ENCODE measurements around the gene GRN. TPM values are rescaled to one million over a fixed set of nuclear protein-coding genes. Genes with fewer than 3 reads are reported as not detected.

Gene GRN
- total RNA-seq, 4 donors from 2014 or later: 159 to 223 (median 188) TPM

DNA sequence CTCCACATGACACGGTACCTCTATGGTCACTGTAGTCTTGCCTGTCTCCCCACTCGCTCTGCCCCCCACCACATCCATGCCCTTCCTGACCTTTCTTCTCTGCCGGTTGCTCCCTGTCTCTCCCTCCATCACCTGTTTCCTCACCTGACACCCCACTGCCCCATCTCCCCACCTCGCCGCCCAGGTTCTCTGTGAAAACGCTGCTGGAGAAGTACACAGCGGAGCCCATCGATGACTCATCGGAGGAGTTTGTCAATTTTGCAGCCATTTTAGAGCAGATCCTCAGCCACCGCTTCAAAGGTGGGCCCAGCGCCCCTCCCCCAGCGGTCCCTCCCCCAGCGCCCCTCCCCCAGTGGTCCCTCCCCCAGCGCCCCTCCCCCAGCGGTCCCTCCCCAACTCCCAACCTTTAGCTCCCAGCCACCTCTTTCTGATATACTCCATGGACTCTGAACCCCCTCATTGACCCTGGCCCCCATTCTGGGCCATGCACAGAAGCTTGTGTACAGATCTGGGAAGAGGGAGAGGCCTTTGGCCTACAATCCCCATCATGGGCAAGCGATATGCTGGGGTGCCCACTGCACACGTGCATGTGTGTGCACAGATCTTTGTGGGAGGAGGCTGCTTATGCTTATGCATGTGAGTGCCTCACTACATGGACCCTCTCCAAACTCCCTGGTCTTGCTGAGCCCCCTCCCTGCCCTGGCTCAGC lies 32.6 kb upstream of the GRN start:
- no peak for DNase-seq (ENCODE audit: low spot score in 2 of 2)
- TF ChIP-seq POLR2A (IDR thresholded peaks at IDR 0.05) (no peak), EP300 (IDR thresholded peaks at IDR 0.05) (no peak)
- TF ChIP-seq, protein P1, sequence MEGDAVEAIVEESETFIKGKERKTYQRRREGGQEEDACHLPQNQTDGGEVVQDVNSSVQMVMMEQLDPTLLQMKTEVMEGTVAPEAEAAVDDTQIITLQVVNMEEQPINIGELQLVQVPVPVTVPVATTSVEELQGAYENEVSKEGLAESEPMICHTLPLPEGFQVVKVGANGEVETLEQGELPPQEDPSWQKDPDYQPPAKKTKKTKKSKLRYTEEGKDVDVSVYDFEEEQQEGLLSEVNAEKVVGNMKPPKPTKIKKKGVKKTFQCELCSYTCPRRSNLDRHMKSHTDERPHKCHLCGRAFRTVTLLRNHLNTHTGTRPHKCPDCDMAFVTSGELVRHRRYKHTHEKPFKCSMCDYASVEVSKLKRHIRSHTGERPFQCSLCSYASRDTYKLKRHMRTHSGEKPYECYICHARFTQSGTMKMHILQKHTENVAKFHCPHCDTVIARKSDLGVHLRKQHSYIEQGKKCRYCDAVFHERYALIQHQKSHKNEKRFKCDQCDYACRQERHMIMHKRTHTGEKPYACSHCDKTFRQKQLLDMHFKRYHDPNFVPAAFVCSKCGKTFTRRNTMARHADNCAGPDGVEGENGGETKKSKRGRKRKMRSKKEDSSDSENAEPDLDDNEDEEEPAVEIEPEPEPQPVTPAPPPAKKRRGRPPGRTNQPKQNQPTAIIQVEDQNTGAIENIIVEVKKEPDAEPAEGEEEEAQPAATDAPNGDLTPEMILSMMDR (IDR thresholded peaks at IDR 0.05): no peak
- Histone ChIP-seq H3K4me3 (no peak overlapping the region), H3K4me1 (peaks cover 0 to 33% (median 14%) of the 10 kb centered on the region in 4 donors), H3K36me3 (no peaks in the 10 kb centered on the region), H3K27ac (no peak overlapping the region), H3K9me3 (no peaks in the 10 kb centered on the region), H3K27me3 (peaks cover 3 to 63% of the 10 kb centered on the region in 2 donors)
- WGBS, 2 donors: 63 to 71% methylated on average over 15 to 17 of the region's 17 CpGs

DNA sequence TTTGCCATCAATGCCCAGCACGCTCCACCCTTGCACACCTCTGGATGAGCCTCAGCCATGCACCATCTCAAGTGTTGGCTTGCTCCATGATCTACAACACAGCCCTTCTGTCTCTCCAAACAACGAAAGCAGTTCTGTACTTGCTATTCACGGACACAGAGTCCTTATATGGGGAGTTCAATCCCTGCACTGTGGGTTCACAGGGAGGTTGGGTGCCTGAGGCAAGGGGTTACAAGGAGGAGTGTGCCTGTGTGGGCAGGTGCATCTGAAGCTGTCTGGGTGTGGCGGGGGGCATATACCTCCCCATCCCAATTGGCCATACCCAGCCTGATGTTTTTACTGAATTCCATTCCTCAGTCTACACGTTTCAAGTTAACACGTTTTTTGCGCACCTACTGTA lies 31.1 kb upstream of the GRN start:
- 72 to 78% methylated on average over 7 of the region's 7 CpGs for WGBS, 2 donors
- TF ChIP-seq EP300 (IDR thresholded peaks at IDR 0.05) (no peak), POLR2A (IDR thresholded peaks at IDR 0.05) (no peak)
- TF ChIP-seq, protein P1 (IDR thresholded peaks at IDR 0.05): no peak
- H3K4me1 ChIP-seq: peaks cover 0 to 18% (median 3%) of the 10 kb centered on the region in 4 donors
- no peak overlapping the region for H3K27ac ChIP-seq
- no peak for DNase-seq (ENCODE audit: low spot score in 2 of 2)
- H3K9me3 ChIP-seq: no peaks in the 10 kb centered on the region
- H3K27me3 ChIP-seq: peaks cover 3 to 64% of the 10 kb centered on the region in 2 donors
- peaks cover 0 to 4% (median 0%) of the 10 kb centered on the region in 3 donors for H3K36me3 ChIP-seq
- no peak overlapping the region for H3K4me3 ChIP-seq

DNA sequence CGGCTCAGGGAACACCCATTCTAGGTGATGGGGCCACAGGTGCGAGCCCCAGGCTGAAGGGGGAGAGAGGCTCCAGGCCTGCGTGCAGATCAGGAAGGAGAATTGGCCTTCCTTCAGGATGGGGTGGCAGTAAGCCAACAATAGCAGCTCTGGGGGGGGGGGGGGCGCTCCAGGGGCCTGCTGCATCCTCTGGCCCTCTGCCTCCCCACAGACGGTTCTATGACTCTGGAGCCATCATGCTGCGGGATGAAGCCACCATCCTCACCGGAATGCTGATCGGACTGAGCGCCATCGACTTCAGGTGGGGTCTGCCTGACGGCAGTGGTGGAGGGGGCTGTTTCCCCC lies 30.6 kb upstream of the GRN start:
- Histone ChIP-seq H3K27me3 (peaks cover 3 to 64% of the 10 kb centered on the region in 2 donors), H3K4me3 (no peak overlapping the region), H3K36me3 (peaks cover 0 to 9% (median 0%) of the 10 kb centered on the region in 3 donors), H3K9me3 (no peaks in the 10 kb centered on the region), H3K4me1 (peaks cover 0 to 14% (median 3%) of the 10 kb centered on the region in 4 donors), H3K27ac (no peak overlapping the region)
- no peak for TF ChIP-seq EP300 (IDR thresholded peaks at IDR 0.05)
- TF ChIP-seq, protein P1 (IDR thresholded peaks at IDR 0.05): no peak
- WGBS, 2 donors: 14 to 28% methylated on average over 10 of the region's 11 CpGs
- DNase-seq (ENCODE audit: low spot score in 2 of 2): no peak

DNA sequence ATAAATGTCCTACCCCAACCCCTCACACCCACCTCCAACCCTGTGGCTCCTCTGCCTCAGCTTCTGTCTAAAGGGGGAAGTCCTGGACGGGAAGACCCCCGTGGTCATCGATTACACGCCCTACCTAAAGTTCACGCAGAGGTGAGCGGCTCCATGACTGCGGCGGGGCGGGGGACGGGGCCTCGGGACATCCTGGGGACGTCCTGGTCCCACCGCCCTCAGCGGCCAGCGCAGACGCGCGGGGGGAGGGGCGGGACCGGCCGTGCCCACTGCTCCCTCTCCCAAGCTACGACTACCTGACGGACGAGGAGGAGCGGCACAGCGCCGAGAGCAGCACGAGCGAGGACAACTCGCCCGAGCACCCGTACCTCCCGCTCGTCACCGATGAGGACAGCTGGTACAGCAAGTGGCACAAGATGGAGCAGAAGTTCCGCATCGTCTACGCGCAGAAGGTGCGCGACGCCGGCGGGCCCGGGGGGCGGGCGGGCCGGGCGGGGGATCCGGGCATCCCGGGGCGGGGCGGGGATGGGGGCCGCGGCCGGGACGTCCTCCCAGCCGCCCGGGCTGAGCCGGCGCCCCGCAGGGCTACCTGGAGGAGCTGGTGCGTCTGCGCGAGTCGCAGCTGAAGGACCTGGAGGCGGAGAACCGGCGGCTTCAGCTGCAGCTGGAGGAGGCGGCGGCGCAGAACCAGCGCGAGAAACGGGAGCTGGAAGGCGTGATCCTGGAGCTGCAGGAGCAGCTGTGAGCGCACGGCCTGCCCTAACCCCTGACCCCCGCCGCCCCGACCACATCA lies 30.0 kb upstream of the GRN start:
- Histone ChIP-seq H3K36me3 (peaks cover 0 to 14% (median 0%) of the 10 kb centered on the region in 3 donors), H3K4me1 (peaks cover 0 to 14% (median 3%) of the 10 kb centered on the region in 4 donors), H3K27ac (no peak overlapping the region), H3K27me3 (peaks cover 3 to 64% of the 10 kb centered on the region in 2 donors), H3K4me3 (peak overlapping the region in 2 of 4 donors; percentile 21 to 32), H3K9me3 (no peaks in the 10 kb centered on the region)
- no peak for DNase-seq (ENCODE audit: low spot score in 2 of 2)
- TF ChIP-seq POLR2A (IDR thresholded peaks at IDR 0.05) (no peak), EP300 (IDR thresholded peaks at IDR 0.05) (no peak)
- TF ChIP-seq, protein P1 (IDR thresholded peaks at IDR 0.05): no peak
- WGBS, 2 donors: 1 to 5% methylated on average over 25 to 28 of the region's 81 CpGs
